Endometrial microvascular endothelial cells (primary cell): Measurements from ENCODE around the gene ZSCAN21. TPM values are rescaled to one million over a fixed set of nuclear protein-coding genes. Genes with fewer than 3 reads are reported as not detected.

Experiments
- in situ Hi-C: cut with HindIII; loops from 2 replicates; pipeline ENCODE4 v1.10.0; 2017; ENCODE audit warnings: low sequenced_read_pairs, low pct_unique_long_range_greater_than_20kb; ENCODE audit errors: inconsistent ontology term
- total RNA-seq: library from RNA; depleted of rRNA; stranded (reverse); fragments of >200 nt; gene quantifications from one replicate; pipeline ENCODE4 v1.2.3, GENCODE V29; 2015; ENCODE audit errors: inconsistent ontology term

Gene ZSCAN21
- total RNA-seq, 1 donor from 2014 or later = 6.0 TPM

- in situ Hi-C loops = no loop called here
These were observed 26.0 kb upstream of the ZSCAN21 start for GRCh38 chr7:100023526-100023925.

DNA sequence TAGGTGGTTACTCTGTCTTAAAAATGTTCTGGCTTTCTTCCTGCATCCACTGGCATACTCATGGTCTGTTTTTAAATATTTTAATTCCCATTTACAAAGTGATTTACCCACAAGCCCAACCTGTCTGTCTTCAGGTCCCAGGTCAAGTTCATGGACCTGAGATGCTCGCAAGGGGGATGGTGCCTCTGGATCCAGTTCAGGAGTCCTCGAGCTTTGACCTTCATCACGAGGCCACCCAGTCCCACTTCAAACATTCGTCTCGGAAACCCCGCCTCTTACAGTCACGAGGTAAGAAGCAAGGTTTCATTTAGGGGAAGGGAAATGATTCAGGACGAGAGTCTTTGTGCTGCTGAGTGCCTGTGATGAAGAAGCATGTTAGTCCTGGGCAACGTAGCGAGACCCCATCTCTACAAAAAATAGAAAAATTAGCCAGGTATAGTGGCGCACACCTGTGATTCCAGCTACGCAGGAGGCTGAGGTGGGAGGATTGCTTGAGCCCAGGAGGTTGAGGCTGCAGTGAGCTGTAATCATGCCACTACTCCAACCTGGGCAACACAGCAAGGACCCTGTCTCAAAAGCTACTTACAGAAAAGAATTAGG is 25.5 kb upstream of the ZSCAN21 start:
- in situ Hi-C loops = no loop called here

DNA sequence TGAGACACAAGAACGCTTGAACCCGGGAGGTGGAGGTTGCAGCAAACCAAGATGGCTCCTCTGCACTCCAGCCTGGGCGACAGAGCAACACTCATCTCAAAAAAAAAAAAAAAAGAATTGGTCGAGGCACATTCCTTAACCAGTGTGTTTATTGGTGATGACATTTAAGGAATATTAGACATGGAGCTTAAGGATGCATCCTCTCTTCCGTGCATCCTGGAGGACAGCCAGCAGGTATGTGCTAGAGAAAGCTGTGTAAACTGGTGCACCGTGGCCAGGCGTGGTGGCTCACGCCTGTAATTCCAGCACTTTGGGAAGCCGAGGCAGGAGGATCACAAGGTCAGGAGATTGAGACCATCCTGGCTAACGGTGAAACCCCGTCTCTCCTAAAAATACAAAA is 22.4 kb upstream of the ZSCAN21 start:
- in situ Hi-C loops = no loop called here

- in situ Hi-C loops = no loop called here
These were observed 20.0 kb upstream of the ZSCAN21 start for GRCh38 chr7:100029596-100029995.

DNA sequence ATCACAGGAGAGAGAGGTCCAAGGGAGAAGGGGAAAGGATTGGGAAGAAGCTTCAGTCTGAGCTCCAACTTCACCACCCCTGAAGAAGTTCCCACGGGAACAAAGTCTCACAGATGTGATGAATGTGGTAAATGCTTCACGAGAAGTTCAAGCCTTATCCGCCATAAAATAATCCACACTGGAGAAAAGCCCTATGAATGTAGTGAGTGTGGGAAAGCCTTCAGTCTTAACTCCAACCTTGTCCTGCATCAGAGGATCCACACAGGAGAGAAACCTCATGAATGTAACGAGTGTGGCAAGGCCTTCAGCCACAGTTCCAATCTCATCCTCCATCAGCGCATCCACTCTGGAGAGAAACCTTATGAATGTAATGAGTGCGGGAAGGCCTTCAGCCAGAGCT is 16.0 kb upstream of the ZSCAN21 start:
- in situ Hi-C loops = no loop called here

GRCh38 chr7:100034871-100035510 is 14.6 kb upstream of the ZSCAN21 start:
- in situ Hi-C loops = no loop called here

GRCh38 chr7:100035876-100036275 is 13.7 kb upstream of the ZSCAN21 start:
- in situ Hi-C loops = no loop called here

DNA sequence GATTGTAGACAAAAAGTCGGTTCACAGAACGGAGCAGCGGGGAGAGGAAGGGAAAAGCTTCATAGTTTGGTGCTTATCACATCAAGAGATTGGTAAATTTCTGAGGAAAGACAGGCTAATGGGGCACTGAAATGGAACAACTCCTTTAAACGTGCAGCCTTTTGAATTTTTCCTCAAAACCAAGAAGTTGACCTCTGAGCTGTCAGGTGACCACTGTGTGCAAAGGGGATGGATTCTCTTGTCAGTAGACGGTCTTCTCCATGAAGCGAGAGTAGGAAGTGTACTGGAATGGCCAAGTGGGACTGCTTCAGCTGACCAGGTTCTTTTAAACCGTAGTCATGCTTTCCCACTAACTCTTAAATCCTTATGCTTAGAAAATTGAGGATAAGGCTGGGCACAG is 11.2 kb upstream of the ZSCAN21 start:
- in situ Hi-C loops = no loop called here

GRCh38 chr7:100040575-100040974 is 9.0 kb upstream of the ZSCAN21 start:
- in situ Hi-C loops = no loop called here

- in situ Hi-C loops = no loop called here
These were observed 4.9 kb upstream of the ZSCAN21 start for GRCh38 chr7:100044718-100045117.

GRCh38 chr7:100048680-100049079 is 894 bp upstream of the ZSCAN21 start:
- in situ Hi-C loops = no loop called here

DNA sequence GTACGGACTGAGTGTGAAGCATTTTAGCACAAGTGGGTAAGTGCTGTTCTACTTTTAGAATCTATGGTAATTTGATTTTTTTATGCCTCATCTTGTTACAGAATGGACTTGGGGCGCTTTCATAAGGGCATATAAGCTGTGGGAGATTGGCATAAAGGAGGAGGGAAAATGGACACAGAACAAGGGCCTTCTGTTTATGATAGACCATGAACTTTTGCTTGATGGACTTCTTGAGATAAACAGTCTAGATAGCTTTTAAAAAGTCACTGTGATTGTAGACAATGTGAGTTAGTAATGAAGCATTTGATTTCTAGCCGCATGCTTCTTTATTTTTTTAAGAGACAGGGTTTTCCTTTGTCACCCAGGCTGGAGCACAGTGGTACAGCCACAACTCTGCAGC is 2.0 kb downstream of the ZSCAN21 start:
- in situ Hi-C loops = no loop called here

- in situ Hi-C loops = no loop called here
These were observed 3.6 kb downstream of the ZSCAN21 start for GRCh38 chr7:100053215-100053614.

DNA sequence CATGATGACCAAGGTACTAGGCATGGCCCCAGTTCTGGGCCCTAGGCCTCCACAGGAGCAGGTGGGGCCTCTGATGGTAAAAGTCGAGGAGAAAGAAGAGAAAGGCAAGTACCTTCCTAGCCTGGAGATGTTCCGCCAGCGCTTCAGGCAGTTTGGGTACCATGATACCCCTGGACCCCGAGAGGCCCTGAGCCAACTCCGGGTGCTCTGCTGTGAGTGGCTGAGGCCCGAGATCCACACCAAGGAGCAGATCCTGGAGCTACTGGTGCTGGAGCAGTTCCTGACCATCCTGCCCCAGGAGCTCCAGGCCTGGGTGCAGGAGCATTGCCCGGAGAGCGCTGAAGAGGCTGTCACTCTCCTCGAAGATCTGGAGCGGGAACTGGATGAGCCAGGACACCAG is 7.4 kb downstream of the ZSCAN21 start:
- in situ Hi-C loops = no loop called here

GRCh38 chr7:100059251-100059739 is 9.7 kb downstream of the ZSCAN21 start:
- in situ Hi-C loops = no loop called here

- in situ Hi-C loops = no loop called here
These were observed 12.1 kb downstream of the ZSCAN21 start for GRCh38 chr7:100061518-100062193.

DNA sequence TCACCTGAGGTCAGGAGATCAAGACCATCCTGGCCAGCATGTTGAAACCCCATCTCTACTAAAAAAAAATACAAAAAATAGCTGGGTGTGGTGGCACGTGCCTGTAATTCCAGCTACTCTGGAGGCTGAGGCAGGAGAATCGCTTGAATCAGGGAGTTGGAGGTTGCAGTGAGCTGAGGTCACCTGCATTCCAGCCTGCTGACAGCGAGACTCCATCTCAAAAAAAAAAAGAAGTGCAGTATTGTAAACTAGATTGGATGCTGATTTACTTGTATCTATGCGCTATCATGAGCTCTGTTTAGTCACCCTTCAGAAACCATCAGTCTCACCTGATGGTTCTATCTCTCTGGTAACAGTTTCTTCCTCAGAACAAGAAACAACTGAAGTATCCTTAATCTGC is 13.8 kb downstream of the ZSCAN21 start:
- in situ Hi-C loops = no loop called here

DNA sequence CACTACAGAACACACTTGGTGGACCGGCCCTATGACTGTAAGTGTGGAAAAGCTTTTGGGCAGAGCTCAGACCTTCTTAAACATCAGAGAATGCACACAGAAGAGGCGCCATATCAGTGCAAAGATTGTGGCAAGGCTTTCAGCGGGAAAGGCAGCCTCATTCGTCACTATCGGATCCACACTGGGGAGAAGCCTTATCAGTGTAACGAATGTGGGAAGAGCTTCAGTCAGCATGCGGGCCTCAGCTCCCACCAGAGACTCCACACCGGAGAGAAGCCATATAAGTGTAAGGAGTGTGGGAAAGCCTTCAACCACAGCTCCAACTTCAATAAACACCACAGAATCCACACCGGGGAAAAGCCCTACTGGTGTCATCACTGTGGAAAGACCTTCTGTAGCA is 14.6 kb downstream of the ZSCAN21 start:
- in situ Hi-C loops = no loop called here

- in situ Hi-C loops = no loop called here
These were observed 16.0 kb downstream of the ZSCAN21 start for GRCh38 chr7:100065452-100066186.

DNA sequence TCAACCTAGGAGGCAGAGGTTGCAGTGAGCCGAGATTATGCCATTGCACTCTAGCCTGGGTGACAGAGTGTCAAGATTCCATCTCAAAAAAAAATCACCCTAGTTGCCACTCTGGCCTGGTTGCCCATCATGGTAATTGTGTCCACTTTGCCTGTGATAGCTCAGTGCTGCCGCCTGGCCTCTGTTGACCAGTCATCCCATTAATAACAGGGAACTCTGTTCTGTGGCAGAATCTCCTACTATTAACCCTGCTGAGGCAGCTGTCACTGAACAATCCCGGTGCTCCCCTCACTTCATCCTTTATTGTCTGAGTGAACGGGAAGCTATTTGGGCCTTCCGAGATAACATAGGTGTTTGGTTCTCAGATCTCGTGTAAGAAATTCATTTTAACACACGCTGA is 17.4 kb downstream of the ZSCAN21 start:
- in situ Hi-C loops = no loop called here
